Myocyte (in vitro differentiated cells): Measurements from ENCODE around the gene ACTG1. TPM values are rescaled to one million over a fixed set of nuclear protein-coding genes. Genes with fewer than 3 reads are reported as not detected.

ENCODE experiments used
- DNase-seq: peaks from one replicate; pipeline ENCODE4 v3.0.0-alpha.2; 2012; ENCODE audit warnings: low read depth
- total RNA-seq: library from RNA; depleted of rRNA; stranded (reverse); fragments of >200 nt; gene quantifications from 2 replicates; pipeline ENCODE4 v1.2.3, GENCODE V29; 2014

ACTG1 gene
- total RNA-seq, 1 donor from 2014 or later = 1,458 TPM

DNA sequence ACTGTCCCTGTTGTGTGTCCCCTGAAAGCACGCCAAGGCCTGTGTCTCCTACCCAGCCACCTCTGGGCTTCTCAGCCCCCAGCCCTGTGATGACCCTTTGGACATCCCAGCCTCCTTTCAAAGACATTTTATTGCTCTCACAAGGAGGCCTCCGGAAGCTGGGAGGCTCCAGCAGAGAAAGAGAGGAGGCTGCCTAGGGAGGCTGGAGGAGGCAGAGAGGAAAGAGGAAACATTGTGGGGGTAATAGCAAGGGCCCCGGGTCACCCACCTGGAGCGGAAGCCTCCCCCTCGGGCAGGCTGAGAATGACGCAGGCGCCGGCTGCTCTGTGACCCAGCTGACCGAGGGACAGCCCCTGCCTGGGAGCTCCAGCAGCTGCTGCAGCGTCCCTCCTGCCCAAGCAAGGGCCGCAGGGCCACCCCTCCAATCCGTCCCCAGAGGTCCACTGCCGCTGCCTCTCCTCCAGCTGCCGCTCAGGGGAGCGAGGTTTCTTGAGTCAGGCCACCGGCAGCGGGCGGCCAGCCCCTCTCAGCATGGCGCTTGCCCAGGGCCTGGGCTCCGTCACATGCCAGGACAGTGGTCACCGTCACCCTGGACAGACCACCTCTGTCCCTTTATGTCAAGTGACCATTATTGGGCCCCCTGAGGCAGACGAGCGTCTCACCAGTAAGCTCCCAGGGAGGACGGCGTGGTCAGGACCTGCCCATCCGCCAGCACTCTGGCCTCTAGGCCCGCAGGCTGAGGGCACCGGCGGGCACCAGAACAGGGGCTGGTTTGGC, 29.3 kb downstream of the ACTG1 start:
- no peak for DNase-seq

- DNase-seq = no peak
These were observed 29.9 kb downstream of the ACTG1 start for GRCh38 chr17:81482673-81483072.

DNA sequence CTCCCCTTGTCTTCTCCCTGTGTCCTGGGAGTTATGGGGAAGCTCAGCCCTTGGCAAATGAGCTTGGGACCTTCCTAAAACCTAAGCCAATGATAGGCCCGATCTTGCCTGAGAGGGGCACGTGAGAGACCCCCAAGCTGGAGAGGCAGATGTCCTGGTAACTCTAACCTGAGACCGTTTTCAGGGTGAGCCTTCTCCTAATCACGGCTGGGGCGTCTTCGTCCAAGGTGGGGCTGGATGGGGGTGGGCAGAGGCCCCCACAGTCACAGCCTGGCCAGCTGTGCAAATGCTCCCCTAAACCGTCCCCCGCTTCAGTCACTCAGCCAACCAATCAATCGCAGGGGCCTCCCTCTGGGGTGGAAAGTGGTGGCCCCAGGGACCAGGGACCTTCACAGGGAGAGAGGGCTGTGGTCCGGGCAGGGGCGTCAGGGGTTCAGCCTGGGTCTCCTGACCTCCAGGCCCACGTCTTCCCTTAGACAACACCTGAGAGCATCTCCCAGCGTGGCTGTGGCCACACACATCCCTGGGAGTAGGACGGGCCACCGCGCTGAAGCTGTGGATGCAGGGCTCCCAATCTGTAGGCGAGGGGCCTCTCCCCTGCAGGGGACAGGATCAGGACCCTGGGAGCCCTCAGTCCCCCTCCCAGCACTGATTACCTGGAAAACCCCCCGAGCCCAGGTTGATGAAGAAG, 30.6 kb downstream of the ACTG1 start:
- no peak for DNase-seq

DNA sequence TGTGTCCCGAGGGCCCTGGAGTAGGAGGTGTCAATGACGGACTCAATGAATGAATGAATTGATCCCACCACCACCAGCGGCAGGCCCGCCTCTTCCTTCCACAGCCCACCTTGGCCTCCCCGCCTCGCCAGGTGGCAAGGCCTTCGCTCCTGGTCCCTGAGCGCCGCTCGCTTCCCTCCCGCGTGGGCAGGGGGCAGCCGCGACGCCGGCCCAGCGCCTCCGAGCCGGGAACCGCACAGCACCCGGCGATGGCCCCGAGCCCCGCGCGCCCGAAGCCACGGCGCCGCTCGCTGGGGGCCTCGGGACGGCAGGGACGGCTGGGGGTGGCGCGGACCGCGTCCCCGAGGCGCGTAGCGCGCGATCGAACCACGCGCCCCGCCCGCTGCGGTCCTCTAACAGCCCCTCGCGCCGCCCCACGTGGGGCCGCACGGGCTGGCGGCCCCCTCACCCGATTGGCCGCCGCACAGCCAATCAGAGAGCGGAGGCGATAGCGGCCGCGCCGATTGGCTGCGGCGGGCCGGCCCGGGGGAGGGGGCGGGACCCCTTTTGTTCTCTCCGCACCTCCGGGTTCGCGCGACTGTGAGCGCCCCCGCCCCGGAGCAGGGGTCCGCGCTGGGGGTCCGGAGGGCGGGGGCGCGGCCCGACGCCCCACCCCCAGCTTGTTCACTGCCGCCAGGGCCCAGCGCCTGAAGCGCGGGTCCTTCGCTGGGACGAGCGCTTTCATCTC, 31.4 kb downstream of the ACTG1 start:
- DNase-seq = peak; percentile 54

DNA sequence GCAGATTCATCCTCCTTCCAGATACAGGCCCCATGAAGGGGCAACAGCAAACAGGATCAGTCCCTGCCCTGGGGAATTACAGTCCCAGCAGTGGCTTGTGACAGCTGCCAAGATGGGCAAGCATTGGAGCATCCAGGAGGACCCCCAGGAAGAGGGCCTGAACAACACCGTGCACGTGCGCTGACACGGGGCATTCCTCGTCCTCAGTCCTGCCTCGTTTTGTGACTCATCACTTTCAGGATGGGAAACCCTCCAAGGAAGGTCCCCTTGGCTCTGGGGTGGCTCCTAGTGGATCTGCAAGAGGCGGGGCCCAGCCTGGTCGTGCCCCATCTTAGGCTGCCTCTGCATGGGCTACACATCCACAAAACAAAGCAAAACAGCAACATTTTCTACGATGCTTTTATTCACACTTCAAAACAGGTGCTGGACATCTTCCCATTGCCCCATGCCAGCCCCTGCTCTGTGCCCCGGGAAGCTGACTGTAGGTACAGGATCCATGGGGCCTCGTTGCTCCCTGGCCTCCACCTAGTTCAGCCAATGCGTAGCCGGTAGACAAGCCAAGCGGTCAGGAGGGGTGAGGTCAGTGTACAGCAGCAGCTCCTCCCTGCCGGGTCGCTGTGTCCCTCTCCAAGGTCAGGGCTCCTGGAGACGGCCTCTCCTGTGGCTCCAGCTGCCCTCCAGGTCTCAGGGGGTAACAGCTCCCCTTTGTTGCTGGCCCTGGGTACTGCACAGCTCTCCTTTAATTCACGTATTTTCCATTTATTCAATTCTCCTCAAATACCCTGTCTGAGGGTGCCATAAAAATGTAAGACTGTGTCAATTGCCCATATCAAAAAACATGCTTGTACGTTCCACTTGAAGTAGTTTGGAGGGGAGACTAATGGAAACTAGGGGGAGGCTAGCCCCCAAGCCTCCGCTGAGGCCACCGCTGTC, 32.2 kb downstream of the ACTG1 start:
- peak; percentile 59 for DNase-seq

- DNase-seq = no peak
These were observed 33.2 kb downstream of the ACTG1 start for GRCh38 chr17:81479175-81480071.

GRCh38 chr17:81478119-81478518, 34.5 kb downstream of the ACTG1 start:
- DNase-seq = no peak

GRCh38 chr17:81477173-81477572, 35.4 kb downstream of the ACTG1 start:
- no peak for DNase-seq

DNA sequence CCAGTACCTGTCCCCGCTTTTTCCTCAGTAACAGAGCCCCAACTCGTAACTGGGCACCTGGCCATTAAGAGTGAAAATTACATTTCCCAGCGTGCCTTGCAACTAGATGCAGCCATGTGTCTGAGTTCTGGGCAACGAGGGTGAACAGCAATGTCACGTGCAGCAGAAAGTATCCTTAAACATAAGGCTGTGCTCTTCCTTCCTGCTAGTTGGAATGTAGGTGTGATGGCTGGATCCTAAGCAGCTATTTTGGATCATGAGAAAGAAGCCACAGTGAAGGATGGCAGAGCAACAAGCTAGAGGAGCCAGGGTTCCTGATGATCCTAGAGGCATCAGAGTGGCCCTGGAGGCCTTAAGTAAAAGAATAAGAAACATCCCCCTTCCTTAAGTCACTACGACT, 36.0 kb downstream of the ACTG1 start:
- no peak for DNase-seq

DNA sequence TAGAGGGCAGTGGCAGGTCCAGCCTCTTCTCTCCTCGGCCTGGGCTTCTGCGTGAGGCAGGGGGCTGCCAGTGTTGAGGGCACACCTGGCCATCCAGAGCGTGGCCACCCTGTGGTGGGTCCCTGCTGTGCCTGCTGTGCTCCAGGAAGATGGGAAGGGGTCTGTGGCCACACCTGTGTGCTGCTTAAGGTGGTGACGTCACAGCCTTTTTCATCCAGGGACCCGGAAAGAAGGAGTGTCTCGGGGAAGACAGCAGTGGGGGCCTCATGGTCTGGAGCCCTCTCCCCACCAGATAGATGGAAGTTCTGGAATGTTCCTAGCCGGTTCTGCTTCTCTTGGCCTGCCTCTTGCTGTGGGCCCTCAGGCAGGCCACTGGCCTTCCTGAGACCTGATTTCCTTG, 36.5 kb downstream of the ACTG1 start:
- DNase-seq = no peak

- DNase-seq = no peak
These were observed 37.6 kb downstream of the ACTG1 start for GRCh38 chr17:81474958-81475357.

DNA sequence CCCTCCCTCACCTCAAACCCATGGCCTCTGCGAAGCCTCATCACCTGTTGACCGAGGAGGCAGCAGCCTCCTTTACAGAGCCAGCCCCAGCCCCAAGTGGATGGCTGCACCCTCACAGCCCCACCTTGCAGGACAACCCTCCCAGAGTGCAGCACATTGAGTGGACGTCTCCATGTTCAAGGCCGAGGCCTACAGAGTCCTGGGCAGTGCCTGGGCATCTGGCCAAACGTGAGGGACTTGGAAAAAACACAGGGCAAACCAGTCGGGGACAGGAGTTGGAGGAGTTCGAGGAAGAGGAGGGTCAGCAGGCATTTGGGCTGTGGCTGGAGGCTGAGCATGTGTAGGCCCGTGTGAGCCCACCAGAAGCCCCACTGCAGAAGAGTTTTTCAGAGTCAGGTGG, 39.6 kb downstream of the ACTG1 start:
- DNase-seq = no peak

- no peak for DNase-seq
These were observed 40.7 kb downstream of the ACTG1 start for GRCh38 chr17:81471818-81472456.

- no peak for DNase-seq
These were observed 41.4 kb downstream of the ACTG1 start for GRCh38 chr17:81470944-81471817.

- no peak for DNase-seq
These were observed 42.2 kb downstream of the ACTG1 start for GRCh38 chr17:81470270-81470943.

GRCh38 chr17:81469266-81469665, 43.3 kb downstream of the ACTG1 start:
- DNase-seq = no peak

GRCh38 chr17:81468770-81469121, 43.9 kb downstream of the ACTG1 start:
- no peak for DNase-seq
